GM21423 (cell line): ENCODE results near the gene KIAA0825.
"Not testable (repeated sequence)": the region's sequence is repeated elsewhere in the genome, so short reads cannot be mapped to it uniquely, and the experiment has no call there.

Experiments
- ATAC-seq: cut with Tn5 transposase; IDR thresholded peaks from one replicate; pipeline ENCODE4 v1.9.1; 2021; ENCODE audit warnings: mild to moderate bottlenecking, moderate library complexity; ENCODE audit not compliant: unreplicated experiment

The KIAA0825 gene

DNA sequence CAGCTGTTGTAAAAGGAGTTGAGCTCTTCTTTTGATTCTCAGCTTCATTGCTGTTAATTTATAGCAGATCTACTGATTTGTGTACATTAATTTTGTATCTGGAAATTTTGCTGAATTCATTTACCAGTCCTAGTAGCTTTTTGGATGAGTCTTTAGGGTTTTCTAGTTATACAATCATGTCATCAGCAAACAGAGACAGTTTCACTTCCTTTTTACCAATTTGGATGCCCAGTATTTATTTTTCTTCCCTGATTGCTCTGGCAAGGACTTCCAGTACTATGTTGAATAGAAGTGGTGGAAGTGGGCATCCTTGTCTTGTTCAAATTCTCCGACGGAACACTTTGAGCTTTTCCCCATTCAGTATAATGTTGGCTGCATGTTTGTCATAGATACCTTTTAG, 478.1 kb downstream of the KIAA0825 start:
- ATAC-seq, result no peak

DNA sequence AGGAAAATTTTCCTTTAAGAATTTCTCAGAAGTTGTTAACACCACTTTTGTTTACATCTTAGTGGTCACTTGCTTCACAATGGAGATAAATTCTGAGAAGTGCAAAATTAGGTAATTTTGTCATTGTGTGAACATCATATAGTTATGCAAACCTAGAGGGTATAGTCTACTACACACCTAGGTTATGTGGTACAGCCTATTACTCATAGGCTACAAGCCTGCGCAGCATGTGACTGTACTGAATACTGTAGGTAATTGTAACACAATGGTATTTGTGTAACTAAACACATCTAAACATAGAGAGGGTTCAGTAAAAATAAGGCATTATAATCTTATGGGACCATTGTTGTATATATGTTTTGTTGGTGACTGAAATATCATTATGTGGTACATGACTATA, 488.3 kb downstream of the KIAA0825 start:
- no peak for ATAC-seq

DNA sequence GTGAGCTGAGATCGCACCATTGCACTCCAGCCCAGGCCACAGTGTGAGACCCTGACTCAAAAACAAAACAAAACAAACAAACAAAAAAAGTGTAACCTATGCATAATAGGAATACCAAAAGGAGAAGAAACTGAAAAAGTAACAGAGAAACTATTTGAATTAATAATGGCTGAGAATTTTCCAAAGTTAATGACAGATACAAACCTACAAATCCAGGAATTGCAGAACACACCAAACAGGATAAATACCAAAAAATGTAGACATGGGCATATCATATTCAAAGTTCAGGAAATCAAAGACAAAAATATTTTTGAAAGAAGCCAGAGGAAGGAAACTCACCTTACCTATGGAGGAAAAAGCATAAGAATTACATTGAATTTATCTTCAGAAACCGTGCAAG, 493.3 kb downstream of the KIAA0825 start:
- no peak for ATAC-seq

DNA sequence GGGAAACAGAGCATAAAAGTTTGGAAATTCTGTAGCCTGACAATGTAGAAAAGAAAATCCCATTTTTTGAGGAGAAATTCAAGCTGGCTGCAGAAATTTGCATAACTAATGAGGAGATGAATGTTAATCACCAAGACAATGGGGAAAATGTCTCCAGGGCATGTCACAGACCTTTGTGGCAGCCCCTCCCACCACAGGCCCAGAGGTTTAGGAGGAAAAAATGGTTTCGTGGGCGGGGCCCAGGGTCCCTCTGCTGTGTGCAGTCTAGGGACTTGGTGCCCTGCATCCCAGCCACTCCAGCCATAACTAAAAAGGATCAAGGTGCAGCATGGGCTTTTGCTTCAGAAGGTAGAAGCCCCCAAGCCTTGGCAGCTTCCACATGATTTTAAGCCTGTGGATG, 502.1 kb downstream of the KIAA0825 start:
- not testable (repeated sequence) for ATAC-seq

DNA sequence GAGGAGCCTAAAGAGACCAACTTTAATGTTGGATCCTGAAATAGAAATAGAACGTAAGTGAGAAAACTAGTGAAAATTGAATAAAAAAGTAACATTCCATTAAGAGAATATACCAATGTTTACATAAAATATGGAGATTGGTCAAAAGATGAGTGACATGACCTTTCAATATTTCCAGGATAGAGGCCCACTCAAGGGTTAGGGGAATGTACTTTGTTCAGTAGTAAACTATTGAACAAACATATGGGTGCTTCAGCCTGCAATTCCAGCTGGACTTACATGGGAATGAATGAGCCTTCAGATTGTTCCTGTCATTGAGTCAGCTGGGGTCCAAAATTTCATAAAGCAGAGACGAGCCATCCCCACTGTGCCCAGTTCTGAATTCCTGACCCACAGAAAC, 505.3 kb downstream of the KIAA0825 start:
- ATAC-seq, result no peak

DNA sequence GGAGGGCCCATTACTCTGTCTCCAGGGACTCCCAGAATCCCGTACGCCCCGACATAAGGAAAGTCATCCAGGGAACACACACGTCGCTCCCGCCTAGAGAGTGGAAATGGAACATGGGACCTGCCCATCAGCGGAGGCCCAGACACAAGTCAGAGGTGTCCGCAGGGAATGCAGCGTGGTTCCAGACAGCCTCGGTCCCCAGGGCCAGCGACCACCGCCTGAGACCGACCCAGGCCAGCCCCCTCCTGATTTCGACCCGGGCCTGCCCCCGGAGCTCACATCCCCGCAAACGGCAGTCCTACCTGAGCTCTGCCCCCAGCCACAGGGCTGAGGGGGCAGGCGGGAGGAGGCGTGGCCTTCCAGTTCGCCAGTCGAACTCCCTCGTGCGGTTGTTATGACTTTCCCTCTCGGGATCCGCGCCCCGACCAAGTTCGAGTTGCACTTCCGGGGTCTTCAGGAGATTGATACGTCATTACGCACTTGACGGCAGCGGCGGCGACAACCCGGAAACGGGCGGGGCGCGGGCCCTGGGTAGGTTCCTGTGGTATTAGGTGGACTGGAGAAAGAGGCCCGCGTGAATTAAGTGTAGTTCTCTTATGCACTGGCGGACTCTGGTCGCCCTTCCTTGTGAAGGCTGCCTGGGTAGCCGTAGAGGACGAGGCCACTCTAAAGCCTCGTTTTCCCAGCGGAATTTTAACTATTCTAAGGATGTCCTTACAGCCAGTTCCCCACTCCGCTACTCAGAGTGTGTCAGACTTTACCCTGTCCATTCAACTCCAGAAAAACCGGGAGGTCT, 507.0 kb downstream of the KIAA0825 start:
- ATAC-seq, result peak; percentile 100

DNA sequence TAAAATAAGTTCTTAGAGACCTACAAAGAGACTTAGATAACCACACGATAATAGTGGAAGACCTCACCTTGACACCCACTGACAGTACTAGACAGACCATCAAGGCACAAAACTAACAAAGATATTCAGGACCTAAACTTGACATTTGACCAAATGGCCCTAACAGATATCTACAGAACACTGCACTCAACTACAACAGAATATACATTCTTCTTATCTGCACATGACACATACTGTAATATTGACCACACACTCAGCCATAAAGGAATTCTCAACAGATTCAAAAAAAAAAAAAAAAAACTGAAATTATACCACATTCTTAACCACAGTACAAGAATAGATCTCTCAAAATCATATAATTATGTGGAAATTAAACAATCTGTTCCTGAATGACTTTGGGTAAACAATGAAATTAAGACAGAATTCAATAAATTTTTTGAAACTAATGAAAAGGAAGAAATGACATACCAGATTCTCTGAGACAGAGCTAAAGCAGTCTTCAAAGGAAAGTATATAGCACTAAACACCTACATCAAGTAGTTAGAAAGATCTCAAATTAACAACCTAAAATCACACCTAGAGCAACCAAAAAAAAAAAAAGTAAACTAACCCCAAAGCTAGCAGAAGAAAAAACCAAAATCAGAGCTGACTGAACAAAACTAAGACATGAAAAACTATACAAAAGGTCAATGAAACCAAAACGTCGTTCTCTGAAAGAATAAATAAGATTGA, 514.7 kb downstream of the KIAA0825 start:
- no peak for ATAC-seq
